K562 (cell line): ENCODE results near the gene CAMK2G.

Experiments used
- HNRNPL ChIP-seq: fragments of 200-400 bp; formaldehyde crosslinking; IDR thresholded peaks from 2 replicates; pipeline ENCODE4 v1.6.1; 2017; ENCODE audit warnings: low read depth, mild to moderate bottlenecking, low read length
- HSF4 ChIP-seq: fragments of 250-450 bp; sonication (Bioruptor Pico); IDR thresholded peaks from 2 replicates; pipeline ENCODE4 v2.1.2; 2022; ENCODE audit warnings: mild to moderate bottlenecking, moderate library complexity, borderline replicate concordance
- JUNB ChIP-seq: fragments of 450-650 bp; formaldehyde crosslinking; conservative IDR thresholded peaks from 2 replicates; pipeline ENCODE4 v1.4.0; 2020; ENCODE audit warnings: mild to moderate bottlenecking
- MBD2 ChIP-seq: sonication (generic); IDR thresholded peaks from 2 replicates; pipeline ENCODE4 v1.6.1; 2016; ENCODE audit warnings: low read depth, borderline replicate concordance
- ZNF277 ChIP-seq: fragments of 250-450 bp; sonication (Bioruptor Pico); IDR thresholded peaks from 2 replicates; pipeline ENCODE4 v1.8.0; 2022; ENCODE audit warnings: inconsistent platforms, mild to moderate bottlenecking, moderate library complexity, borderline replicate concordance
- ZNF561 ChIP-seq: fragments of 450-650 bp; formaldehyde crosslinking; conservative IDR thresholded peaks from 2 replicates; pipeline ENCODE4 v1.4.0; 2020; ENCODE audit warnings: mild to moderate bottlenecking, moderate library complexity
- TF ChIP-seq, protein P1 (sequence below): sonication (generic); formaldehyde crosslinking; IDR thresholded peaks from 2 replicates; pipeline ENCODE4 v1.8.1; 2023; ENCODE audit warnings: mild to moderate bottlenecking, missing genetic modification reagents
- TF ChIP-seq, protein P2 (sequence below), 3 experiments: fragments of 200-800 bp in 1 of 3; fragments of 250-450 bp in 1 of 3; fragments of 450-650 bp in 1 of 3; sonication (Bioruptor Pico) in 1 of 3; sonication (Bioruptor generic) in 1 of 3; formaldehyde crosslinking in 1 of 3; IDR thresholded peaks; 2 replicates each; pipeline versions ENCODE4 v1.6.1 to v1.8.0; 2016 to 2022; ENCODE audit warnings: mild to moderate bottlenecking in 2 of 3, missing genetic modification characterization in 2 of 3, missing compliant biosample characterization in 1 of 3, moderate library complexity in 1 of 3
- TF ChIP-seq, protein P3 (sequence below), 3 experiments: IDR thresholded peaks in 2 of 3; conservative IDR thresholded peaks in 1 of 3; 2 replicates each; pipeline ENCODE4 v1.5.1; 2011 to 2012; ENCODE audit warnings: low read length in 3 of 3, mild to moderate bottlenecking in 3 of 3, control low read depth in 2 of 3, improper control_type of control experiment in 1 of 3, inconsistent platforms in 1 of 3, low read depth in 1 of 3, mixed read lengths in 1 of 3, moderate library complexity in 1 of 3; ENCODE audit not compliant: insufficient read depth in 2 of 3

- no peak for TF ChIP-seq ZNF277 (CRISPR knock-in tag)
- no peak for TF ChIP-seq MBD2
- TF ChIP-seq, protein P1, sequence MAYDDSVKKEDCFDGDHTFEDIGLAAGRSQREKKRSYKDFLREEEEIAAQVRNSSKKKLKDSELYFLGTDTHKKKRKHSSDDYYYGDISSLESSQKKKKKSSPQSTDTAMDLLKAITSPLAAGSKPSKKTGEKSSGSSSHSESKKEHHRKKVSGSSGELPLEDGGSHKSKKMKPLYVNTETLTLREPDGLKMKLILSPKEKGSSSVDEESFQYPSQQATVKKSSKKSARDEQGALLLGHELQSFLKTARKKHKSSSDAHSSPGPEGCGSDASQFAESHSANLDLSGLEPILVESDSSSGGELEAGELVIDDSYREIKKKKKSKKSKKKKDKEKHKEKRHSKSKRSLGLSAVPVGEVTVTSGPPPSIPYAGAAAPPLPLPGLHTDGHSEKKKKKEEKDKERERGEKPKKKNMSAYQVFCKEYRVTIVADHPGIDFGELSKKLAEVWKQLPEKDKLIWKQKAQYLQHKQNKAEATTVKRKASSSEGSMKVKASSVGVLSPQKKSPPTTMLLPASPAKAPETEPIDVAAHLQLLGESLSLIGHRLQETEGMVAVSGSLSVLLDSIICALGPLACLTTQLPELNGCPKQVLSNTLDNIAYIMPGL (CRISPR knock-in tag) = no peak
- TF ChIP-seq, protein P2, sequence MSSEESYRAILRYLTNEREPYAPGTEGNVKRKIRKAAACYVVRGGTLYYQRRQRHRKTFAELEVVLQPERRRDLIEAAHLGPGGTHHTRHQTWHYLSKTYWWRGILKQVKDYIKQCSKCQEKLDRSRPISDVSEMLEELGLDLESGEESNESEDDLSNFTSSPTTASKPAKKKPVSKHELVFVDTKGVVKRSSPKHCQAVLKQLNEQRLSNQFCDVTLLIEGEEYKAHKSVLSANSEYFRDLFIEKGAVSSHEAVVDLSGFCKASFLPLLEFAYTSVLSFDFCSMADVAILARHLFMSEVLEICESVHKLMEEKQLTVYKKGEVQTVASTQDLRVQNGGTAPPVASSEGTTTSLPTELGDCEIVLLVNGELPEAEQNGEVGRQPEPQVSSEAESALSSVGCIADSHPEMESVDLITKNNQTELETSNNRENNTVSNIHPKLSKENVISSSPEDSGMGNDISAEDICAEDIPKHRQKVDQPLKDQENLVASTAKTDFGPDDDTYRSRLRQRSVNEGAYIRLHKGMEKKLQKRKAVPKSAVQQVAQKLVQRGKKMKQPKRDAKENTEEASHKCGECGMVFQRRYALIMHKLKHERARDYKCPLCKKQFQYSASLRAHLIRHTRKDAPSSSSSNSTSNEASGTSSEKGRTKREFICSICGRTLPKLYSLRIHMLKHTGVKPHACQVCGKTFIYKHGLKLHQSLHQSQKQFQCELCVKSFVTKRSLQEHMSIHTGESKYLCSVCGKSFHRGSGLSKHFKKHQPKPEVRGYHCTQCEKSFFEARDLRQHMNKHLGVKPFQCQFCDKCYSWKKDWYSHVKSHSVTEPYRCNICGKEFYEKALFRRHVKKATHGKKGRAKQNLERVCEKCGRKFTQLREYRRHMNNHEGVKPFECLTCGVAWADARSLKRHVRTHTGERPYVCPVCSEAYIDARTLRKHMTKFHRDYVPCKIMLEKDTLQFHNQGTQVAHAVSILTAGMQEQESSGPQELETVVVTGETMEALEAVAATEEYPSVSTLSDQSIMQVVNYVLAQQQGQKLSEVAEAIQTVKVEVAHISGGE (CRISPR knock-in tag; IDR thresholded peaks at IDR 0.05) = no peak
- TF ChIP-seq, protein P3, sequence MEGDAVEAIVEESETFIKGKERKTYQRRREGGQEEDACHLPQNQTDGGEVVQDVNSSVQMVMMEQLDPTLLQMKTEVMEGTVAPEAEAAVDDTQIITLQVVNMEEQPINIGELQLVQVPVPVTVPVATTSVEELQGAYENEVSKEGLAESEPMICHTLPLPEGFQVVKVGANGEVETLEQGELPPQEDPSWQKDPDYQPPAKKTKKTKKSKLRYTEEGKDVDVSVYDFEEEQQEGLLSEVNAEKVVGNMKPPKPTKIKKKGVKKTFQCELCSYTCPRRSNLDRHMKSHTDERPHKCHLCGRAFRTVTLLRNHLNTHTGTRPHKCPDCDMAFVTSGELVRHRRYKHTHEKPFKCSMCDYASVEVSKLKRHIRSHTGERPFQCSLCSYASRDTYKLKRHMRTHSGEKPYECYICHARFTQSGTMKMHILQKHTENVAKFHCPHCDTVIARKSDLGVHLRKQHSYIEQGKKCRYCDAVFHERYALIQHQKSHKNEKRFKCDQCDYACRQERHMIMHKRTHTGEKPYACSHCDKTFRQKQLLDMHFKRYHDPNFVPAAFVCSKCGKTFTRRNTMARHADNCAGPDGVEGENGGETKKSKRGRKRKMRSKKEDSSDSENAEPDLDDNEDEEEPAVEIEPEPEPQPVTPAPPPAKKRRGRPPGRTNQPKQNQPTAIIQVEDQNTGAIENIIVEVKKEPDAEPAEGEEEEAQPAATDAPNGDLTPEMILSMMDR (IDR thresholded peaks at IDR 0.05 in 2 of 3, conservative IDR thresholded peaks at IDR 0.05 in 1 of 3; ENCODE audit: insufficient read depth in 2 of 3, low read depth in 1 of 3, low read length in 3 of 3) = no peak
- TF ChIP-seq HNRNPL = no peak
- no peak for TF ChIP-seq ZNF561 (CRISPR knock-in tag)
- TF ChIP-seq HSF4 (CRISPR knock-in tag) = no peak
- TF ChIP-seq JUNB = no peak
Measured at GRCh38 chr10:73779018-73779417, 95.3 kb downstream of the CAMK2G start.
